H9 (cell line): ENCODE results near the gene PNMT. TPM values are rescaled to one million over a fixed set of nuclear protein-coding genes. Genes with fewer than 3 reads are reported as not detected.

ENCODE experiments used
- DNase-seq: peaks from one replicate; pipeline ENCODE4 v3.0.0-alpha.2; 2017
- H2AFZ ChIP-seq: one replicate; pipeline ENCODE4 v1.6.1; 2013; ENCODE audit warnings: mild to moderate bottlenecking, low read length, control low read depth, moderate library complexity
- H2AK5ac ChIP-seq: 2 replicates; pipeline ENCODE4 v1.6.1; 2013; ENCODE audit warnings: low read length, control low read depth, mixed read lengths; ENCODE audit not compliant: insufficient read length
- H2BK120ac ChIP-seq: one replicate; pipeline ENCODE4 v1.6.1; 2013; ENCODE audit warnings: low read depth, mild to moderate bottlenecking, low read length, control low read depth, inconsistent platforms; ENCODE audit not compliant: poor library complexity, severe bottlenecking
- H2BK12ac ChIP-seq: 2 replicates; pipeline ENCODE4 v1.6.1; 2013; ENCODE audit warnings: low read length, control low read depth, mixed read lengths, low read depth; ENCODE audit not compliant: insufficient read length
- H2BK15ac ChIP-seq: 2 replicates; pipeline ENCODE4 v1.6.1; 2013; ENCODE audit warnings: low read depth, low read length, control low read depth
- H2BK20ac ChIP-seq: one replicate; pipeline ENCODE4 v1.6.1; 2013; ENCODE audit warnings: low read depth, mild to moderate bottlenecking, low read length, control low read depth, inconsistent platforms; ENCODE audit not compliant: poor library complexity, severe bottlenecking
- H2BK5ac ChIP-seq: 2 replicates; pipeline ENCODE4 v1.6.1; 2013; ENCODE audit warnings: low read length, control low read depth, mixed read lengths; ENCODE audit not compliant: insufficient read length
- H3K14ac ChIP-seq: 2 replicates; pipeline ENCODE4 v1.6.1; 2013; ENCODE audit warnings: low read length, control low read depth; ENCODE audit not compliant: insufficient read depth
- H3K18ac ChIP-seq: 2 replicates; pipeline ENCODE4 v1.6.1; 2013; ENCODE audit warnings: low read depth, mild to moderate bottlenecking, mixed read lengths, low read length, control low read depth; ENCODE audit not compliant: insufficient read length
- H3K23ac ChIP-seq: 2 replicates; pipeline ENCODE4 v1.6.1; 2013; ENCODE audit warnings: low read length, control low read depth, mixed read lengths, low read depth; ENCODE audit not compliant: insufficient read length
- H3K23me2 ChIP-seq: 2 replicates; pipeline ENCODE4 v1.6.1; 2013; ENCODE audit warnings: low read depth, mild to moderate bottlenecking, mixed read lengths, low read length, control low read depth; ENCODE audit not compliant: insufficient read length, poor library complexity, severe bottlenecking
- H3K27ac ChIP-seq: 2 replicates; pipeline ENCODE4 v1.5.1; 2013; ENCODE audit warnings: low read length, control low read depth, mixed read lengths, low read depth; ENCODE audit not compliant: insufficient read length
- H3K27me3 ChIP-seq: 2 replicates; pipeline ENCODE4 v1.6.1; 2013; ENCODE audit warnings: low read length, control low read depth, inconsistent platforms; ENCODE audit not compliant: insufficient read depth
- H3K4ac ChIP-seq: 2 replicates; pipeline ENCODE4 v1.6.1; 2013; ENCODE audit warnings: low read depth, mild to moderate bottlenecking, control low read depth, inconsistent platforms, low read length, moderate library complexity
- H3K4me1 ChIP-seq: 2 replicates; pipeline ENCODE4 v1.6.1; 2013; ENCODE audit warnings: low read length, control low read depth, inconsistent platforms; ENCODE audit not compliant: insufficient read depth
- H3K4me2 ChIP-seq: 2 replicates; pipeline ENCODE4 v1.6.1; 2013; ENCODE audit warnings: low read length, control low read depth, mixed read lengths; ENCODE audit not compliant: insufficient read length, insufficient read depth
- H3K56ac ChIP-seq: 2 replicates; pipeline ENCODE4 v1.6.1; 2013; ENCODE audit warnings: low read depth, mild to moderate bottlenecking, mixed read lengths, low read length, control low read depth; ENCODE audit not compliant: insufficient read length
- H3K79me1 ChIP-seq: 2 replicates; pipeline ENCODE4 v1.6.1; 2013; ENCODE audit warnings: low read depth, mild to moderate bottlenecking, moderate library complexity, low read length, control low read depth, inconsistent platforms; ENCODE audit not compliant: insufficient read depth, poor library complexity, severe bottlenecking
- H3K79me2 ChIP-seq: 2 replicates; pipeline ENCODE4 v1.6.1; 2013; ENCODE audit warnings: low read length, control low read depth, inconsistent platforms; ENCODE audit not compliant: insufficient read depth
- H3K9ac ChIP-seq: 2 replicates; pipeline ENCODE4 v1.6.1; 2013; ENCODE audit warnings: low read length, control low read depth, mixed read lengths; ENCODE audit not compliant: insufficient read length; ENCODE audit errors: extremely low read depth
- H3K9me3 ChIP-seq: one replicate; pipeline ENCODE4 v1.6.1; 2013; ENCODE audit warnings: low read depth, low read length, inconsistent platforms; ENCODE audit not compliant: control insufficient read depth
- H3T11ph ChIP-seq: one replicate; pipeline ENCODE4 v1.6.1; 2013; ENCODE audit warnings: mild to moderate bottlenecking, low read length, control low read depth, inconsistent platforms
- H4K20me1 ChIP-seq: one replicate; pipeline ENCODE4 v1.6.1; 2013; ENCODE audit not compliant: control insufficient read depth, insufficient read length, insufficient read depth
- H4K5ac ChIP-seq: 2 replicates; pipeline ENCODE4 v1.6.1; 2013; ENCODE audit warnings: low read depth, mild to moderate bottlenecking, mixed read lengths, low read length, control low read depth; ENCODE audit not compliant: insufficient read length
- H4K8ac ChIP-seq: replicated peaks from 2 replicates; pipeline ENCODE4 v1.6.1; 2013; ENCODE audit warnings: low read length, control low read depth, mixed read lengths, low read depth; ENCODE audit not compliant: insufficient read length
- H4K91ac ChIP-seq: 2 replicates; pipeline ENCODE4 v1.6.1; 2013; ENCODE audit warnings: low read depth, mild to moderate bottlenecking, moderate library complexity, mixed read lengths, low read length, control low read depth; ENCODE audit not compliant: insufficient read length
- H3K27ac Mint-ChIP-seq, 3 experiments: 2 replicates in 2 of 3; 3 replicates in 1 of 3; pipeline ENCODE4 v1.8.0; 2020 to 2021; ENCODE audit warnings: mixed read lengths in 3 of 3, mild to moderate bottlenecking in 1 of 3, moderate library complexity in 1 of 3
- H3K27me3 Mint-ChIP-seq: 2 replicates; pipeline ENCODE4 v1.8.0; 2021; ENCODE audit warnings: low read depth, mild to moderate bottlenecking, moderate library complexity, mixed read lengths
- H3K36me3 Mint-ChIP-seq, 3 experiments: 2 replicates in 2 of 3; 3 replicates in 1 of 3; pipeline ENCODE4 v1.8.0; 2020 to 2021; ENCODE audit warnings: low read depth in 3 of 3, mixed read lengths in 3 of 3; ENCODE audit not compliant: insufficient read depth in 1 of 3
- H3K4me1 Mint-ChIP-seq, 2 experiments: 2 replicates each; pipeline ENCODE4 v1.8.0; 2020; ENCODE audit warnings: mixed read lengths in 2 of 2
- H3K4me3 Mint-ChIP-seq, 2 experiments: 2 replicates in 1 of 2; 3 replicates in 1 of 2; pipeline ENCODE4 v1.8.0; 2020 to 2021; ENCODE audit warnings: mild to moderate bottlenecking in 2 of 2, mixed read lengths in 2 of 2, moderate library complexity in 1 of 2
- H3K9me3 Mint-ChIP-seq, 2 experiments: 2 replicates in 1 of 2; 3 replicates in 1 of 2; pipeline ENCODE4 v1.8.0; 2020; ENCODE audit warnings: mild to moderate bottlenecking in 2 of 2, mixed read lengths in 2 of 2, moderate library complexity in 1 of 2
- CTCF ChIP-seq: fragments of 200-600 bp; sonication (generic); conservative IDR thresholded peaks from 3 replicates; pipeline ENCODE4 v1.8.0; 2021; ENCODE audit warnings: antibody characterized with exemption, mild to moderate bottlenecking
- WGBS: extraction: QIAGEN DNeasy Blood & Tissue Kit; methylation state at CpG from one replicate; pipeline ENCODE4 v1.1.7; 2013; ENCODE audit warnings: missing lambda C conversion rate, low lambda C conversion rate, mixed read lengths; ENCODE audit not compliant: insufficient read length; ENCODE audit errors: extremely low coverage; 5-methylcytosine and 5-hydroxymethylcytosine counted together
- total RNA-seq: library from RNA; stranded (reverse); gene quantifications from 2 replicates; pipeline ENCODE4 v1.2.1, GENCODE V29; 2021

Gene PNMT
- total RNA-seq, 1 experiment from 2014 or later: 2.1 TPM

- Mint-ChIP-seq H3K4me1 (peaks cover 37 to 38% of the 10 kb centered on the region in 2 experiments), H3K27ac (peak within 1 kb of the TSS; percentile 96 to 99 (median 98)), H3K36me3 (peaks cover 6 to 26% (median 18%) of the 10 kb centered on the region in 3 experiments), H3K9me3 (no peaks in the 10 kb centered on the region), H3K27me3 (no peaks in the 10 kb centered on the region), H3K4me3 (peak within 1 kb of the TSS; percentile 85 to 88)
- no peak for TF ChIP-seq CTCF
- H3K79me1 ChIP-seq: no peaks in the 10 kb centered on the region
- peak within 1 kb of the TSS; percentile 71 for H2BK120ac ChIP-seq
- H2BK5ac ChIP-seq: no peak within 1 kb of the TSS
- H3K14ac ChIP-seq: peak within 1 kb of the TSS; percentile 99
- no peak within 1 kb of the TSS for H2BK12ac ChIP-seq
- H3K23me2 ChIP-seq: peaks cover 9% of the 10 kb centered on the region
- no peak within 1 kb of the TSS for H3K4ac ChIP-seq
- H3K23ac ChIP-seq: no peak within 1 kb of the TSS
- H4K20me1 ChIP-seq: no peaks in the 10 kb centered on the region
- peak within 1 kb of the TSS; percentile 12 for H3K56ac ChIP-seq
- no peak within 1 kb of the TSS for H4K8ac ChIP-seq
- H2AK5ac ChIP-seq: no peak within 1 kb of the TSS
- H4K91ac ChIP-seq: no peak within 1 kb of the TSS
- H3K79me2 ChIP-seq: no peaks in the 10 kb centered on the region
- WGBS: no CpG with 5 or more reads among the region's 45 CpGs
- H3K4me1 ChIP-seq: peaks cover 12% of the 10 kb centered on the region
- peak within 1 kb of the TSS; percentile 27 for H4K5ac ChIP-seq
- peak within 1 kb of the TSS; percentile 99 for H3K18ac ChIP-seq
- DNase-seq: peak; percentile 96
- H2BK15ac ChIP-seq: no peak within 1 kb of the TSS
- no peak within 1 kb of the TSS for H3T11ph ChIP-seq
- H3K27ac ChIP-seq: peak within 1 kb of the TSS; percentile 74
- H3K27me3 ChIP-seq: no peaks in the 10 kb centered on the region
- H2BK20ac ChIP-seq: no peak within 1 kb of the TSS
- no peaks in the 10 kb centered on the region for H3K9me3 ChIP-seq
- peak within 1 kb of the TSS; percentile 76 for H3K4me2 ChIP-seq
- H2AFZ ChIP-seq: no peak within 1 kb of the TSS
- peak within 1 kb of the TSS; percentile 85 for H3K9ac ChIP-seq
Observed at GRCh38 chr17:39687546-39688474, 19.6 kb downstream of the PNMT start, which contains the start of gene PGAP3. Gene PGAP3 (minus strand): TSS chr17:39688057. CDS start chr17:39688014, 43 bp downstream.
